Dendritic cell treated with granulocyte-macrophage colony-stimulating factor and Interleukin-4, amounts not matched to agents 40 ng/mL and 50 ng/mL, for 4 days (primary cell): ENCODE data around the gene C5orf46.
"Not testable (repeated sequence)": the region's sequence is repeated elsewhere in the genome, so short reads cannot be mapped to it uniquely, and the experiment has no call there.

ENCODE experiments used
- H3K27ac Mint-ChIP-seq: one replicate; pipeline ENCODE4 v1.8.0; 2022; ENCODE audit warnings: mild to moderate bottlenecking, mixed read lengths
- H3K27me3 Mint-ChIP-seq: one replicate; pipeline ENCODE4 v1.8.0; 2022; ENCODE audit warnings: mild to moderate bottlenecking, mixed read lengths
- H3K36me3 Mint-ChIP-seq: one replicate; pipeline ENCODE4 v1.8.0; 2022; ENCODE audit warnings: low read depth, mixed read lengths
- H3K4me1 Mint-ChIP-seq: one replicate; pipeline ENCODE4 v1.8.0; 2022; ENCODE audit warnings: low read depth, mixed read lengths
- H3K4me3 Mint-ChIP-seq: one replicate; pipeline ENCODE4 v1.8.0; 2022; ENCODE audit warnings: mild to moderate bottlenecking, moderate library complexity, mixed read lengths
- H3K9me3 Mint-ChIP-seq: one replicate; pipeline ENCODE4 v1.8.0; 2022; ENCODE audit warnings: mixed read lengths
- intact Hi-C: fragments of 100-400 bp; cut with micrococcal nuclease; formaldehyde crosslinking; loops from one replicate; pipeline ENCODE4 v1.15.0; 2022

C5orf46 gene

GRCh38 chr5:147906326-147907095 lies at the start of gene C5orf46:
TSS of gene C5orf46 (minus strand) at chr5:147906538. CDS start at chr5:147906501, 37 bp downstream.
- intact Hi-C loops, result no loop called here
- no peaks in the 10 kb centered on the region for H3K4me1 Mint-ChIP-seq
- H3K27me3 Mint-ChIP-seq, result peaks cover 8% of the 10 kb centered on the region
- H3K4me3 Mint-ChIP-seq, result no peak within 1 kb of the TSS
- H3K27ac Mint-ChIP-seq, result no peak within 1 kb of the TSS
- H3K36me3 Mint-ChIP-seq, result no peaks in the 10 kb centered on the region
- H3K9me3 Mint-ChIP-seq, result no peaks in the 10 kb centered on the region

- Mint-ChIP-seq H3K4me3 (no peak overlapping the region), H3K27ac (no peak overlapping the region), H3K36me3 (no peaks in the 10 kb centered on the region), H3K9me3 (no peaks in the 10 kb centered on the region), H3K4me1 (no peaks in the 10 kb centered on the region), H3K27me3 (no peaks in the 10 kb centered on the region)
- intact Hi-C loops, result no loop called here
Measured at GRCh38 chr5:147954971-147955370, 48.6 kb upstream of the C5orf46 start.

- intact Hi-C loops, result loop anchor here (2.0 kb wide), 1 partner anchor 781 kb away; no protein-coding TSS in a partner anchor
- Mint-ChIP-seq H3K4me3 (no peak overlapping the region), H3K9me3 (no peaks in the 10 kb centered on the region), H3K36me3 (no peaks in the 10 kb centered on the region), H3K27me3 (no peaks in the 10 kb centered on the region), H3K27ac (no peak overlapping the region), H3K4me1 (no peaks in the 10 kb centered on the region)
Measured at GRCh38 chr5:147949711-147950573, 43.6 kb upstream of the C5orf46 start.

GRCh38 chr5:147946658-147947274 lies 40.4 kb upstream of the C5orf46 start:
- H3K36me3 Mint-ChIP-seq, H3K4me3 Mint-ChIP-seq, intact Hi-C loops, H3K9me3 Mint-ChIP-seq, H3K27me3 Mint-ChIP-seq, H3K4me1 Mint-ChIP-seq, H3K27ac Mint-ChIP-seq: not testable (repeated sequence)

GRCh38 chr5:147939431-147940114 lies 33.2 kb upstream of the C5orf46 start:
- H3K4me3 Mint-ChIP-seq, result no peak overlapping the region
- H3K36me3 Mint-ChIP-seq, result no peaks in the 10 kb centered on the region
- no peaks in the 10 kb centered on the region for H3K27me3 Mint-ChIP-seq
- H3K27ac Mint-ChIP-seq, result no peak overlapping the region
- intact Hi-C loops, result no loop called here
- H3K4me1 Mint-ChIP-seq, result no peaks in the 10 kb centered on the region
- no peaks in the 10 kb centered on the region for H3K9me3 Mint-ChIP-seq

DNA sequence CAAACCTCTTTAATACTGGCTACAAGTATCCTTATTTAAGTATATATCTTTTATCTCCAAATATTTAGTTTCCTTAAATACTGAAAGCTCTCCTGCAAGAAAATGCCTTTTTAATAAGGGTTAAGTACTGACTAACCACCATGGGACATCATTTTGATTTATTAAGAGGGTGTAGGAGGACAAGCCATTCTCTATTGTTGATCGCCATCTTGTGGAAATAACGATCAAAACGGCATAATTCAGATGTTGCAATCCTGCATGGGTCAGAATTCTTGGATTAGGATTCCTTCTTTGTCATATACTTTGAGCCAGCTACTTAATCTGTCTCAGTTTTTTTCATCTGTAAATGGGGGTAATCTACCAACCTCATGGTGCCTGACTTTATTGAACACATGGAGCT lies 28.7 kb upstream of the C5orf46 start:
- no peaks in the 10 kb centered on the region for H3K36me3 Mint-ChIP-seq
- H3K9me3 Mint-ChIP-seq, result no peaks in the 10 kb centered on the region
- H3K4me1 Mint-ChIP-seq, result peaks cover 17% of the 10 kb centered on the region
- intact Hi-C loops, result loop anchor here (1.0 kb wide), 2 partner anchors 48 to 78 kb away; no protein-coding TSS in a partner anchor
- no peaks in the 10 kb centered on the region for H3K27me3 Mint-ChIP-seq
- no peak overlapping the region for H3K4me3 Mint-ChIP-seq
- no peak overlapping the region for H3K27ac Mint-ChIP-seq

DNA sequence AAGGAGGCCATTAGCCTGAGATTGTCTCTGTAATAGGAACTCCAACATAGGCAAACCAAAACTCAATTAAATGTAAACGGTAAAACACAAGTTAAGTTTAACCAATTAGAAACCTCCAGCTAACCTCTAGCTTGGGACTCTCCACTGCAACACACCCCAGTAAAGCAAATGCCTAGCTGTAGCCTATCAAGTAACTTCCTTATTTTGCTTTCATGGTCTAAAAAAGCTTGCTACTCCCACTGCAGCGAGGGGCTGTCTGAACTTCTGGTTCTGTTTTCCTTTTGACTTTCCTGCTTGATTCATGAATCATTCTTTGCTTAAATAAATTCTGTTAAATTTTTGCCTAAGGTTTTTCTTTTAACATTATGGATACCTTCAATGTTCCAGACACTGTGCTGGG lies 24.4 kb upstream of the C5orf46 start:
- intact Hi-C loops, result no loop called here
- no peaks in the 10 kb centered on the region for H3K27me3 Mint-ChIP-seq

DNA sequence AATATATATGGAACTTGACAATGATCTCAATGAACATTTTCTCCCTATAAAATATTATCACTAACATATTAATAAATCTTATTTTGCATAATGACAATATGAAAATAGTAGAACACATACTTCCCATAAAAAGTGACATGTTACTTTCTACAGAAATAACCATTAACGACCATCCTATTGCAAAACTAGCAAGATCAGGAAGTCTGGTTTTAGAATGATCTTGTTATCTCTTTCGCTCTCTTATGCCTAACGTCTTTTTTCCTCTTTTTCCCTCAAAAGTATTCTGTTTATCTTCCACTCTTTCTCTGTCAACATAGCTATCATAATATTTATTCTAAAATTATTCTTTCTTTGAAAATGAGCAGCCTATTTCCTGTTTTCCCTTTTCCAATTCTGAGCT lies 21.6 kb upstream of the C5orf46 start:
- Mint-ChIP-seq H3K27ac (no peak overlapping the region), H3K9me3 (peaks cover 9% of the 10 kb centered on the region), H3K27me3 (no peaks in the 10 kb centered on the region), H3K4me1 (peaks cover 38% of the 10 kb centered on the region), H3K36me3 (no peaks in the 10 kb centered on the region), H3K4me3 (no peak overlapping the region)
- intact Hi-C loops, result no loop called here

More for the DNA sequence above, 24.4 kb upstream of the C5orf46 start:
- Mint-ChIP-seq H3K9me3 (peaks cover 9% of the 10 kb centered on the region), H3K4me1 (peaks cover 38% of the 10 kb centered on the region), H3K36me3 (no peaks in the 10 kb centered on the region), H3K4me3 (no peak overlapping the region), H3K27ac (no peak overlapping the region)

DNA sequence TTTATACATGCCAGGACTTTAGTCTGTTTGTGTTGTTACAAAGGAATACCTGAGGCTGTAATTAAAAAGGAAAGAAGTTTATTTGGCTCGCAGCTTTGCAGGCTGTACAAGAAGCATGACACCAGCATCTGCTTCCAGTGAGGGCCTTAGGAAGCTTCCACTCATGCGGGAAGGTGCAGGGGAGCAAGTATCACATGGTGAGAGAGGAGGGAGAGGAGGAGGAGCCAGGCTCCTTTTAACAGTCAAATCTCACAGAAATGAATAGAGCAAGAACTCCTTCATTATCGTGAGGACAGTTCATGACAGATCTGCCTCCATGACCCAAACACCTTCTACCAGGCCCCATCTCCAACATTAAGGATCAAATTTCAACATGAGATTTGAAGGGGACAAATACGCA lies 18.7 kb upstream of the C5orf46 start:
- peaks cover 9% of the 10 kb centered on the region for H3K9me3 Mint-ChIP-seq
- no peaks in the 10 kb centered on the region for H3K27me3 Mint-ChIP-seq
- no peak overlapping the region for H3K4me3 Mint-ChIP-seq
- peaks cover 29% of the 10 kb centered on the region for H3K4me1 Mint-ChIP-seq
- no peak overlapping the region for H3K27ac Mint-ChIP-seq
- intact Hi-C loops, result no loop called here
- H3K36me3 Mint-ChIP-seq, result no peaks in the 10 kb centered on the region

GRCh38 chr5:147921136-147921535 lies 14.8 kb upstream of the C5orf46 start:
- Mint-ChIP-seq H3K36me3 (no peaks in the 10 kb centered on the region), H3K4me3 (no peak overlapping the region), H3K4me1 (peaks cover 10% of the 10 kb centered on the region), H3K27me3 (no peaks in the 10 kb centered on the region), H3K27ac (no peak overlapping the region), H3K9me3 (peaks cover 3% of the 10 kb centered on the region)
- intact Hi-C loops, result no loop called here

DNA sequence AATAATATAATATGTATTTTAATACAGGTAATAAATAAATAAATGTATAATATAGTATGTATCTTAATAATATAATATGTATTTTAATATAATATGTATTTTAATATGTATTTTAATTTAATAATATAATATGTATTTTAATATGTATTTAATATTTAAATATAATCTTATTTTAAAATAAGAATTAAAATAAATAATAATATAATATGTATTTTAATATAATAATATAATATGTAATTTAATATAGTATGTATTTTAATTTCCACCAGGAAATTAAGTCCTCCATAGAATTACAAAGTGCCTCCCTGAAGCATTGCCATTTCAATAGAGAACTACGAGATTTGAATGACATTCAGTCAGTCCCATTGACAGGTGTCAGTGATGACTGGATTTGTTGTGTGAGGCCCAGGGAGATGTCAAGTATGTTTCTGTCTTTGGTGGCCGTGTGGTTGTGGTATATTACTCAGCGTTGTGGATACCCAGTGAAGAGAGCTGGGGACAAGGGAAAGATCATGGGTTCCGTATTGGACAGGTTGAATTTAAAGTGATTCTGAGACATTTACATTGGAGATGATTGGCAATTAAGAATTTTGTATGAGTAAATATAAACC lies 14.2 kb upstream of the C5orf46 start:
- no peaks in the 10 kb centered on the region for H3K36me3 Mint-ChIP-seq
- no peak overlapping the region for H3K4me3 Mint-ChIP-seq
- intact Hi-C loops, result no loop called here
- no peaks in the 10 kb centered on the region for H3K9me3 Mint-ChIP-seq
- no peak overlapping the region for H3K27ac Mint-ChIP-seq
- no peaks in the 10 kb centered on the region for H3K27me3 Mint-ChIP-seq
- peaks cover 9% of the 10 kb centered on the region for H3K4me1 Mint-ChIP-seq

GRCh38 chr5:147918899-147919298 lies 12.6 kb upstream of the C5orf46 start:
- intact Hi-C loops, result no loop called here
- Mint-ChIP-seq H3K9me3 (no peaks in the 10 kb centered on the region), H3K27ac (no peak overlapping the region), H3K4me1 (peaks cover 9% of the 10 kb centered on the region), H3K4me3 (no peak overlapping the region), H3K27me3 (no peaks in the 10 kb centered on the region), H3K36me3 (no peaks in the 10 kb centered on the region)

- no peak overlapping the region for H3K4me3 Mint-ChIP-seq
- H3K36me3 Mint-ChIP-seq, result no peaks in the 10 kb centered on the region
- intact Hi-C loops, result no loop called here
- H3K27ac Mint-ChIP-seq, result no peak overlapping the region
- no peaks in the 10 kb centered on the region for H3K9me3 Mint-ChIP-seq
- H3K27me3 Mint-ChIP-seq, result peaks cover under 1% of the 10 kb centered on the region
- H3K4me1 Mint-ChIP-seq, result peaks cover 9% of the 10 kb centered on the region
Measured at GRCh38 chr5:147918101-147918685, 11.9 kb upstream of the C5orf46 start.
